ENCODE results near the gene HSPA1B.

DNA sequence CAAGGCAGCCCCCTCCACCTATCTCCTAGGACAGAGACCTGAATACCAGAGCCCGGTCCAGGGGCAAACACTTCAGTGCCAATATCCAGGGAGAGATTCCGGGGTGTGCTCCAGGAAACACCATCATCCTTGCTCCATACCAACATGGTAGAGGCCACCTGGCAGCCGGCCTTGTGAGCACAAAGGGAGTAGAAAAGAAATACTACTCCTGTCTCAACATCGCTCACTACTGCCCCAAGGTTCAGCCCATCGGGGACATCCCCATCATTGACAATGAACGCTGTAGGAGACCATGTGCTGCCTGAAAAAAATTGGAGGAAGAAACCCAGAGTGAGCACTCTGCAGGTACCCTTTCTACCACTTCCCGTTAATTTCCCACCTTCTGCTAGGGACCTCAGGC, 33.6 kb downstream of the HSPA1B start:
- TF ChIP-seq FOXP2 (optimal IDR thresholded peaks at IDR 0.05; ENCODE audit: borderline replicate concordance, extremely low read depth, extremely low read length, insufficient read depth) (no peak), POLR2AphosphoS5 (IDR thresholded peaks at IDR 0.05; ENCODE audit: low read depth, low read length) (no peak), TAF1 (IDR thresholded peaks at IDR 0.05; ENCODE audit: borderline replicate concordance, insufficient read depth, low read length) (no peak)
